ENCODE data around the gene DDIT4. TPM values are rescaled to one million over a fixed set of nuclear protein-coding genes. Genes with fewer than 3 reads are reported as not detected.
A peak's percentile ranks its signal among the peaks of the same experiment; 100 is the strongest.

The DDIT4 gene
- total and polyA plus RNA-seq, 9 of the 15 experiments (the other 6 are each of a cell fraction or from before 2014, with no cell fraction given), result 8.2 to 675 (median 159) TPM

DNA sequence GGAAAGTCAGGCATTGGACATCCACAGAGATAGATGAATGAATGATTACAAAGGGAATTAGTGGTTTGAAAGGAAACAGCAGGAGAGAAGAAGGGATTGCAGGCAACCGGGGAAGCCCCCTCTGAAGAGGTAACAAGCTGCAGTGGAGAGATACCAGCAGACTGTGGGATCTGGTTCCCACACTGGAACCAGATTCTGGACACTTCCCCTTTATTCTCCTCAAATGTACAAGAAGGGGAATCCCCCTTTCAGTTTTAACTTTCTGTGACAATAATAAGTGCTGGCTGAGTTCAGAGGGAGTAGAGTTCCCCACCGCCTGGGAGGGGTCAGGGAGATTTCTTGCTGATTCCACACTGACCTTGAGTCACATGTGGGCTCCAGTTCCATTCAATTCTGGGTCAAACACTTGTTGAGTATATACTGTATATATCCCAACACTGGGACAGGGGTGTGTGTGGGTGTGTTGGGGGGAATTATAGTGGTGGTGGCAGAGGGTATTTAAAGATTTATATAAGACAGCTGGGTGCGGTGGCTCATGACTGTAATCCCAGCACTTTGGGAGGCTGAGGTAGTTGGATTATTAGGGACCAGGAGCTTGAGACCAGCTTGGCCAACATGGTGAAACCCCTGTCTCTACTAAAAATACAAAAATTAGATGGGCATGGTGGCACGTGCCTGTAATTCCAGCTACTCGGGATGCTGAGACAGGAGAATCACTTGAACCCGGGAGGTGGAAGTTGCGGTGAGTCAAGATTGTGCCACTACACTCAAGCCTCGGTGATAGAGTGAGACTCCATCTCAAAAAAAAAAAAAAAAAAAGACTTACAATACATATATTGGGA is 16.5 kb upstream of the DDIT4 start (continued):
- TF ChIP-seq EWSR1 (IDR thresholded peaks at IDR 0.05; ENCODE audit: borderline replicate concordance, low read depth, partially characterized antibody), result no peak
- TF ChIP-seq BACH1 (tag; IDR thresholded peaks at IDR 0.05), result no peak
- no peak for TF ChIP-seq JUNB (CRISPR knock-in tag; conservative IDR thresholded peaks at IDR 0.05)
- no peak for TF ChIP-seq ZNF354B (CRISPR knock-in tag; IDR thresholded peaks at IDR 0.05)
- TF ChIP-seq, protein P1, sequence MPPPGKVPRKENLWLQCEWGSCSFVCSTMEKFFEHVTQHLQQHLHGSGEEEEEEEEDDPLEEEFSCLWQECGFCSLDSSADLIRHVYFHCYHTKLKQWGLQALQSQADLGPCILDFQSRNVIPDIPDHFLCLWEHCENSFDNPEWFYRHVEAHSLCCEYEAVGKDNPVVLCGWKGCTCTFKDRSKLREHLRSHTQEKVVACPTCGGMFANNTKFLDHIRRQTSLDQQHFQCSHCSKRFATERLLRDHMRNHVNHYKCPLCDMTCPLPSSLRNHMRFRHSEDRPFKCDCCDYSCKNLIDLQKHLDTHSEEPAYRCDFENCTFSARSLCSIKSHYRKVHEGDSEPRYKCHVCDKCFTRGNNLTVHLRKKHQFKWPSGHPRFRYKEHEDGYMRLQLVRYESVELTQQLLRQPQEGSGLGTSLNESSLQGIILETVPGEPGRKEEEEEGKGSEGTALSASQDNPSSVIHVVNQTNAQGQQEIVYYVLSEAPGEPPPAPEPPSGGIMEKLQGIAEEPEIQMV (tag; conservative IDR thresholded peaks at IDR 0.05; ENCODE audit: low read depth), result no peak
- TF ChIP-seq, protein P2, sequence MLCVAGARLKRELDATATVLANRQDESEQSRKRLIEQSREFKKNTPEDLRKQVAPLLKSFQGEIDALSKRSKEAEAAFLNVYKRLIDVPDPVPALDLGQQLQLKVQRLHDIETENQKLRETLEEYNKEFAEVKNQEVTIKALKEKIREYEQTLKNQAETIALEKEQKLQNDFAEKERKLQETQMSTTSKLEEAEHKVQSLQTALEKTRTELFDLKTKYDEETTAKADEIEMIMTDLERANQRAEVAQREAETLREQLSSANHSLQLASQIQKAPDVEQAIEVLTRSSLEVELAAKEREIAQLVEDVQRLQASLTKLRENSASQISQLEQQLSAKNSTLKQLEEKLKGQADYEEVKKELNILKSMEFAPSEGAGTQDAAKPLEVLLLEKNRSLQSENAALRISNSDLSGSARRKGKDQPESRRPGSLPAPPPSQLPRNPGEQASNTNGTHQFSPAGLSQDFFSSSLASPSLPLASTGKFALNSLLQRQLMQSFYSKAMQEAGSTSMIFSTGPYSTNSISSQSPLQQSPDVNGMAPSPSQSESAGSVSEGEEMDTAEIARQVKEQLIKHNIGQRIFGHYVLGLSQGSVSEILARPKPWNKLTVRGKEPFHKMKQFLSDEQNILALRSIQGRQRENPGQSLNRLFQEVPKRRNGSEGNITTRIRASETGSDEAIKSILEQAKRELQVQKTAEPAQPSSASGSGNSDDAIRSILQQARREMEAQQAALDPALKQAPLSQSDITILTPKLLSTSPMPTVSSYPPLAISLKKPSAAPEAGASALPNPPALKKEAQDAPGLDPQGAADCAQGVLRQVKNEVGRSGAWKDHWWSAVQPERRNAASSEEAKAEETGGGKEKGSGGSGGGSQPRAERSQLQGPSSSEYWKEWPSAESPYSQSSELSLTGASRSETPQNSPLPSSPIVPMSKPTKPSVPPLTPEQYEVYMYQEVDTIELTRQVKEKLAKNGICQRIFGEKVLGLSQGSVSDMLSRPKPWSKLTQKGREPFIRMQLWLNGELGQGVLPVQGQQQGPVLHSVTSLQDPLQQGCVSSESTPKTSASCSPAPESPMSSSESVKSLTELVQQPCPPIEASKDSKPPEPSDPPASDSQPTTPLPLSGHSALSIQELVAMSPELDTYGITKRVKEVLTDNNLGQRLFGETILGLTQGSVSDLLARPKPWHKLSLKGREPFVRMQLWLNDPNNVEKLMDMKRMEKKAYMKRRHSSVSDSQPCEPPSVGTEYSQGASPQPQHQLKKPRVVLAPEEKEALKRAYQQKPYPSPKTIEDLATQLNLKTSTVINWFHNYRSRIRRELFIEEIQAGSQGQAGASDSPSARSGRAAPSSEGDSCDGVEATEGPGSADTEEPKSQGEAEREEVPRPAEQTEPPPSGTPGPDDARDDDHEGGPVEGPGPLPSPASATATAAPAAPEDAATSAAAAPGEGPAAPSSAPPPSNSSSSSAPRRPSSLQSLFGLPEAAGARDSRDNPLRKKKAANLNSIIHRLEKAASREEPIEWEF (CRISPR knock-in tag; IDR thresholded peaks at IDR 0.05), result no peak
- no peak for TF ChIP-seq HNRNPL (IDR thresholded peaks at IDR 0.05; ENCODE audit: low read depth, low read length)
- TF ChIP-seq ZBTB1 (CRISPR knock-in tag; IDR thresholded peaks at IDR 0.05; ENCODE audit: borderline replicate concordance, low read depth), result no peak
- TF ChIP-seq, protein P3, sequence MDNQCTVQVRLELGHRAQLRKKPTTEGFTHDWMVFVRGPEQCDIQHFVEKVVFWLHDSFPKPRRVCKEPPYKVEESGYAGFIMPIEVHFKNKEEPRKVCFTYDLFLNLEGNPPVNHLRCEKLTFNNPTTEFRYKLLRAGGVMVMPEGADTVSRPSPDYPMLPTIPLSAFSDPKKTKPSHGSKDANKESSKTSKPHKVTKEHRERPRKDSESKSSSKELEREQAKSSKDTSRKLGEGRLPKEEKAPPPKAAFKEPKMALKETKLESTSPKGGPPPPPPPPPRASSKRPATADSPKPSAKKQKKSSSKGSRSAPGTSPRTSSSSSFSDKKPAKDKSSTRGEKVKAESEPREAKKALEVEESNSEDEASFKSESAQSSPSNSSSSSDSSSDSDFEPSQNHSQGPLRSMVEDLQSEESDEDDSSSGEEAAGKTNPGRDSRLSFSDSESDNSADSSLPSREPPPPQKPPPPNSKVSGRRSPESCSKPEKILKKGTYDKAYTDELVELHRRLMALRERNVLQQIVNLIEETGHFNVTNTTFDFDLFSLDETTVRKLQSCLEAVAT (IDR thresholded peaks at IDR 0.05), result peak in 1 of 2 experiments; percentile 41; a peak in 2 of 4 replicates
- TF ChIP-seq CREM (IDR thresholded peaks at IDR 0.05; ENCODE audit: low read depth), result no peak
- TF ChIP-seq, protein P4, sequence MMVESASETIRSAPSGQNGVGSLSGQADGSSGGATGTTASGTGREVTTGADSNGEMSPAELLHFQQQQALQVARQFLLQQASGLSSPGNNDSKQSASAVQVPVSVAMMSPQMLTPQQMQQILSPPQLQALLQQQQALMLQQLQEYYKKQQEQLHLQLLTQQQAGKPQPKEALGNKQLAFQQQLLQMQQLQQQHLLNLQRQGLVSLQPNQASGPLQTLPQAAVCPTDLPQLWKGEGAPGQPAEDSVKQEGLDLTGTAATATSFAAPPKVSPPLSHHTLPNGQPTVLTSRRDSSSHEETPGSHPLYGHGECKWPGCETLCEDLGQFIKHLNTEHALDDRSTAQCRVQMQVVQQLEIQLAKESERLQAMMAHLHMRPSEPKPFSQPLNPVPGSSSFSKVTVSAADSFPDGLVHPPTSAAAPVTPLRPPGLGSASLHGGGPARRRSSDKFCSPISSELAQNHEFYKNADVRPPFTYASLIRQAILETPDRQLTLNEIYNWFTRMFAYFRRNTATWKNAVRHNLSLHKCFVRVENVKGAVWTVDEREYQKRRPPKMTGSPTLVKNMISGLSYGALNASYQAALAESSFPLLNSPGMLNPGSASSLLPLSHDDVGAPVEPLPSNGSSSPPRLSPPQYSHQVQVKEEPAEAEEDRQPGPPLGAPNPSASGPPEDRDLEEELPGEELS (CRISPR knock-in tag; IDR thresholded peaks at IDR 0.05; ENCODE audit: borderline replicate concordance), result no peak
- no peak for TF ChIP-seq ZBTB8A (IDR thresholded peaks at IDR 0.05; ENCODE audit: partially characterized antibody)
- no peak for TF ChIP-seq FOXA3 (CRISPR knock-in tag; conservative IDR thresholded peaks at IDR 0.05 in 1 of 2, IDR thresholded peaks at IDR 0.05 in 1 of 2)
- TF ChIP-seq TAF15 (IDR thresholded peaks at IDR 0.05; ENCODE audit: low read depth, low read length), result no peak
